GM12878 (cell line): ENCODE data around the gene TMOD3.

Source experiments
- CHD1 ChIP-seq: IDR thresholded peaks from 2 replicates; pipeline ENCODE4 v1.6.1; 2012; ENCODE audit warnings: low read depth, low read length, improper control_type of control experiment
- TF ChIP-seq, protein P1 (sequence below): fragments of 450-650 bp; IDR thresholded peaks from 2 replicates; pipeline ENCODE4 v1.6.1; 2017; ENCODE audit warnings: mild to moderate bottlenecking, moderate library complexity
- TF ChIP-seq, protein P2 (sequence below): IDR thresholded peaks from 2 replicates; pipeline ENCODE4 v1.6.1; 2011; ENCODE audit warnings: borderline replicate concordance, low read depth, mild to moderate bottlenecking, moderate library complexity, mixed read lengths, low read length; ENCODE audit not compliant: insufficient read depth; ENCODE audit errors: extremely low read length

DNA sequence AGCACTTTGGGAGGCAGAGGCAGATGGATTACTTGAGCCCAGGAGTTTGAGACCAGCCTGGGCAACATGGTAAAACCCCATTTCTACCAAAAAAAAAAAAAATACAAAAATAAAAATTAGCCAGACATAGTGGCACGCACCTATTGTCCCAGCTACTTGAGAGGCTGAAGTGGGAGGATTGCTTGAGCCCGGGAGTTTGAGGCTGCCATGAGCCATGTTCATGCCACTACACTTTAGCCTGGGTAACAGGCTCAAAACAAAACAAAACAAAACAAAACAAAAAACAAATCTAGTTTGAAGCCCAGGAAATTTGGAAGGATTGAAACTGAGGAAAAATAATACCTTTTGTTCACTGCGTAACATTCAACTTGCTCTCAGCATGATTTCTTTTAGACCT lies 16.6 kb downstream of the TMOD3 start:
- TF ChIP-seq, protein P1, sequence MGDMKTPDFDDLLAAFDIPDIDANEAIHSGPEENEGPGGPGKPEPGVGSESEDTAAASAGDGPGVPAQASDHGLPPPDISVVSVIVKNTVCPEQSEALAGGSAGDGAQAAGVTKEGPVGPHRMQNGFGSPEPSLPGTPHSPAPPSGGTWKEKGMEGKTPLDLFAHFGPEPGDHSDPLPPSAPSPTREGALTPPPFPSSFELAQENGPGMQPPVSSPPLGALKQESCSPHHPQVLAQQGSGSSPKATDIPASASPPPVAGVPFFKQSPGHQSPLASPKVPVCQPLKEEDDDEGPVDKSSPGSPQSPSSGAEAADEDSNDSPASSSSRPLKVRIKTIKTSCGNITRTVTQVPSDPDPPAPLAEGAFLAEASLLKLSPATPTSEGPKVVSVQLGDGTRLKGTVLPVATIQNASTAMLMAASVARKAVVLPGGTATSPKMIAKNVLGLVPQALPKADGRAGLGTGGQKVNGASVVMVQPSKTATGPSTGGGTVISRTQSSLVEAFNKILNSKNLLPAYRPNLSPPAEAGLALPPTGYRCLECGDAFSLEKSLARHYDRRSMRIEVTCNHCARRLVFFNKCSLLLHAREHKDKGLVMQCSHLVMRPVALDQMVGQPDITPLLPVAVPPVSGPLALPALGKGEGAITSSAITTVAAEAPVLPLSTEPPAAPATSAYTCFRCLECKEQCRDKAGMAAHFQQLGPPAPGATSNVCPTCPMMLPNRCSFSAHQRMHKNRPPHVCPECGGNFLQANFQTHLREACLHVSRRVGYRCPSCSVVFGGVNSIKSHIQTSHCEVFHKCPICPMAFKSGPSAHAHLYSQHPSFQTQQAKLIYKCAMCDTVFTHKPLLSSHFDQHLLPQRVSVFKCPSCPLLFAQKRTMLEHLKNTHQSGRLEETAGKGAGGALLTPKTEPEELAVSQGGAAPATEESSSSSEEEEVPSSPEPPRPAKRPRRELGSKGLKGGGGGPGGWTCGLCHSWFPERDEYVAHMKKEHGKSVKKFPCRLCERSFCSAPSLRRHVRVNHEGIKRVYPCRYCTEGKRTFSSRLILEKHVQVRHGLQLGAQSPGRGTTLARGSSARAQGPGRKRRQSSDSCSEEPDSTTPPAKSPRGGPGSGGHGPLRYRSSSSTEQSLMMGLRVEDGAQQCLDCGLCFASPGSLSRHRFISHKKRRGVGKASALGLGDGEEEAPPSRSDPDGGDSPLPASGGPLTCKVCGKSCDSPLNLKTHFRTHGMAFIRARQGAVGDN, result no peak
- no peak for TF ChIP-seq CHD1
- TF ChIP-seq, protein P2, sequence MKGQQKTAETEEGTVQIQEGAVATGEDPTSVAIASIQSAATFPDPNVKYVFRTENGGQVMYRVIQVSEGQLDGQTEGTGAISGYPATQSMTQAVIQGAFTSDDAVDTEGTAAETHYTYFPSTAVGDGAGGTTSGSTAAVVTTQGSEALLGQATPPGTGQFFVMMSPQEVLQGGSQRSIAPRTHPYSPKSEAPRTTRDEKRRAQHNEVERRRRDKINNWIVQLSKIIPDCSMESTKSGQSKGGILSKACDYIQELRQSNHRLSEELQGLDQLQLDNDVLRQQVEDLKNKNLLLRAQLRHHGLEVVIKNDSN, result no peak
